AG04450 (cell line): ENCODE data around the gene FANCC. TPM values are rescaled to one million over a fixed set of nuclear protein-coding genes. Genes with fewer than 3 reads are reported as not detected.

Experiments used
- CTCF ChIA-PET: fragments of 300-600, 350-600 bp; formaldehyde crosslinking; extraction: SDS; loops from one replicate; lab custom pipeline; 2022; ENCODE audit warnings: antibody characterized with exemption, inconsistent platforms; lab: Charles Lee
- POLR2A ChIA-PET: fragments of 350-600 bp; formaldehyde crosslinking; extraction: SDS; loops from one replicate; lab custom pipeline; 2021; ENCODE audit warnings: antibody characterized with exemption, inconsistent platforms; lab: Yijun Ruan, JAX
- DNase-seq: peaks from one replicate; pipeline ENCODE4 v3.0.0-alpha.2; 2011; ENCODE audit warnings: low read depth, low spot score
- H3K27ac ChIP-seq: one replicate; pipeline ENCODE4 v1.5.1; 2012; ENCODE audit warnings: low read depth, low read length, control low read depth
- H3K27me3 ChIP-seq: one replicate; pipeline ENCODE4 v1.6.0; 2012; ENCODE audit warnings: low read length; ENCODE audit not compliant: control insufficient read depth, insufficient read depth
- H3K4me3 ChIP-seq: 2 replicates; pipeline ENCODE4 v1.5.1; 2011; ENCODE audit warnings: mild to moderate bottlenecking, low read depth, low read length, control low read depth
- H3K9me3 ChIP-seq: 2 replicates; pipeline ENCODE4 v1.5.1; 2012; ENCODE audit warnings: low read length; ENCODE audit not compliant: control insufficient read depth, insufficient read depth
- polyA plus RNA-seq: library from polyadenylated mRNA; depleted of rRNA; stranded (reverse); fragments of >200 nt; gene quantifications from 2 replicates; pipeline ENCODE4 v1.2.3, GENCODE V29; 2011
- TF ChIP-seq, protein P1 (sequence below): IDR thresholded peaks from 2 replicates; pipeline ENCODE4 v1.5.1; 2011; ENCODE audit warnings: low read depth, low read length, control low read depth, inconsistent platforms

FANCC gene
- polyA plus RNA-seq, 1 experiment = 10.8 TPM

DNA sequence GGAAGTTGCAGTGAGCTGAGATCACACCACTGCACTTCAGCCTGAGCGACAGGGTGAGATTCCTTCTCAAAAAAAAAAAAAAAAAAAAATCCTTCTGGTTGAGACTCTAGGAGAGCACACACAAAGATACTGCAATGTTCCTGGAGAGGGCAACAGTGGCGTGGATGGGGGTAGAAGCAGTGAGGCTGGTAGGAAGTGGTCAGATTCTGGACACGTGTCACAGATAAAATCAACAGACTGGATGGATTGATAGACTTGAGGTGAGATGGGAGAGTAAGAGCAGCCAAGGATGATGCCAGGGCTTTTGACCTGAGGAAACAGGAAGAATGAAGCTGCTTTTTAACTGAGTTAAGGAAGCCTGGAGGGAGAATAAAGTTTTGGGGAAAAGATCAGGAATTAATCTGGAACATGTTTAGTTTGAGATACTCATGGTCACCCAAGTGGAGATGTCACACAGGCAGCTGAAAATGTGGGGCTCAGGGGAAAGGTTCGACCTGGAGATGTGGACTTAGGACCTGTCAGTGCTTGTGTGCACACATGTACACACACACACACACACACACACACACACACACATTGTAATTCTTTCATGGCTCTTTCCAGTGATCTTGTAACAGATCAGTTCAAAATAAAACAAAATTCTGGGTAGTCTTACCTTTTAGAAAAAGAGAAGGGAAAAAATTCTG lies 88.1 kb downstream of the FANCC start:
- DNase-seq = no peak
- Histone ChIP-seq H3K9me3 (peaks cover 3% of the 10 kb centered on the region; the same call in 1 of the 2 replicates), H3K27me3 (no peaks in the 10 kb centered on the region), H3K4me3 (no peak overlapping the region), H3K27ac (no peak overlapping the region)
- CTCF ChIA-PET = interaction anchor here (0.5 kb wide), 1 partner anchor 720 kb away, joined by 3 read pairs; no protein-coding TSS in a partner anchor
- TF ChIP-seq, protein P1, sequence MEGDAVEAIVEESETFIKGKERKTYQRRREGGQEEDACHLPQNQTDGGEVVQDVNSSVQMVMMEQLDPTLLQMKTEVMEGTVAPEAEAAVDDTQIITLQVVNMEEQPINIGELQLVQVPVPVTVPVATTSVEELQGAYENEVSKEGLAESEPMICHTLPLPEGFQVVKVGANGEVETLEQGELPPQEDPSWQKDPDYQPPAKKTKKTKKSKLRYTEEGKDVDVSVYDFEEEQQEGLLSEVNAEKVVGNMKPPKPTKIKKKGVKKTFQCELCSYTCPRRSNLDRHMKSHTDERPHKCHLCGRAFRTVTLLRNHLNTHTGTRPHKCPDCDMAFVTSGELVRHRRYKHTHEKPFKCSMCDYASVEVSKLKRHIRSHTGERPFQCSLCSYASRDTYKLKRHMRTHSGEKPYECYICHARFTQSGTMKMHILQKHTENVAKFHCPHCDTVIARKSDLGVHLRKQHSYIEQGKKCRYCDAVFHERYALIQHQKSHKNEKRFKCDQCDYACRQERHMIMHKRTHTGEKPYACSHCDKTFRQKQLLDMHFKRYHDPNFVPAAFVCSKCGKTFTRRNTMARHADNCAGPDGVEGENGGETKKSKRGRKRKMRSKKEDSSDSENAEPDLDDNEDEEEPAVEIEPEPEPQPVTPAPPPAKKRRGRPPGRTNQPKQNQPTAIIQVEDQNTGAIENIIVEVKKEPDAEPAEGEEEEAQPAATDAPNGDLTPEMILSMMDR = no peak
- POLR2A ChIA-PET = no interaction called here

DNA sequence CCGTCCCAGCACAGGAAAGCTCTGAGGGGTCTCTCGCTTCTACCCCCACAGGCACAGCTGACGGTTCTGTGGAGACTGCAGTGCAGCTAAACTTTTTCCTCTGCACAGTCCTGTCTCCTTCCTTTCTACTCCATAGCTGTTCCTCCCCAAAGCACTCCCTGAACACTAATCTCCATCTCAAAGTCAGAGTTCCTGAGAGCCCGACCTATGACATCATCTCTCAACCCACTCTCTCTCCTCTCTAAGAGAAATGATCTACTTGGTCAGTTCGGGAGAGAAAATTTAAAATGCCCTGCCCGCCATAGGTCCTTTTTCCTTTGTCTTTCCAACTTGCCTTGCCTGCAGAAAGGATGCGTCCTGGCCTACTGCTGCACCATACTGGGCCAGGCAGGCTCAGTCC lies 90.6 kb downstream of the FANCC start:
- Histone ChIP-seq H3K27me3 (no peaks in the 10 kb centered on the region), H3K9me3 (peaks cover 3% of the 10 kb centered on the region; the same call in 1 of the 2 replicates), H3K27ac (no peak overlapping the region), H3K4me3 (no peak overlapping the region)
- TF ChIP-seq, protein P1 = no peak
- POLR2A ChIA-PET = no interaction called here
- DNase-seq = no peak
- CTCF ChIA-PET = no interaction called here

DNA sequence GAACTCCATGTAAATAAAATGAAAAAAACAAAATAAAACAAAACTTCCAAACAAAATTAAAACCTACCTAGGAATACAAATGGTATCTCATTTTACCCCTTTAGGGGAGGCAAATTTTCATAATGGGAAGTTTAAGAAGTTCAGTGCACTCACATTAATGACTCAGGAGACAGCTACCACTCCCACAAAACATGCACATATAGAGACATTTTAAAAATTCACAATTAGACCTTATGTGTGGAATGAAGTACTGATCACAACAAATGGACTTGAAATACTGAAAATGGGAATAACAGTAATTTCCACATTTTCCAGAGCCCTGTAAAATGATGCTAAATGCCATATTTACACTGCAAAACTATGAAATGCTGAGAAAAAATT lies 91.8 kb downstream of the FANCC start:
- no peak for DNase-seq
- Histone ChIP-seq H3K9me3 (no peaks in the 10 kb centered on the region; the same call in 1 of the 2 replicates), H3K27me3 (no peaks in the 10 kb centered on the region), H3K4me3 (no peak overlapping the region), H3K27ac (no peak overlapping the region)
- TF ChIP-seq, protein P1 = no peak
- ChIA-PET POLR2A (no interaction called here), CTCF (no interaction called here)

DNA sequence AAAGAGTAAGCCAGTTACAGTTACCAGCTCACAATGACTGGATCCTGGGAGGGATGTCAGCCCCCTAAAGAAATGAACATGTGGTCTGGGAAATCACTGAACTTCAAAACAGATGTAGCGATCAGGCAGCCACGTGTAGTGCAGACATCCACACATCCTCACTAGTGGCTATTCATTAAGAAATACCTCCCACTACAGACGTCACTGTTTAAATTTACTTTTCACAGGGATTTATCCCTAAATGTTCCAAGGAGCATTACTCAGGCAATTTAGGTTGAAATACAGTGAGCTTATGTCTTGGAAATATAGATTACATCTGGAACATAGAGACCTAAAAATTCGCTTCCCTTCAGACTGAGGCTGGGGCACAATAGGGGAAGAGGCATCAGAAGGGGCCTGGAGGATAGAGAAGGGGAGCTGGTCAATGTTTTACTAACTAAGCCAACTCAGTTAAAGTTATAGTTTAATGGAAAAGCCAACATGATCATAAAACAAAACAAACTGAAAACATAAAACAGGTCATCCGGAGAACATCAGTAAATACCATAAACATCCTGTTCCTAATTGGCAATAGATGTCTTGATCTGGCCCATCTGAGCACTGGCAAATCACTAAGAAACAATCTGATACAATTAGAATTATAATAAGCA lies 92.3 kb downstream of the FANCC start:
- no peak overlapping the region for H3K4me3 ChIP-seq
- no peak overlapping the region for H3K27ac ChIP-seq
- H3K27me3 ChIP-seq = no peaks in the 10 kb centered on the region
- DNase-seq = no peak
- H3K9me3 ChIP-seq = no peaks in the 10 kb centered on the region
- POLR2A ChIA-PET = no interaction called here
- CTCF ChIA-PET = interaction anchor here (1.6 kb wide), 1 partner anchor 40 kb away, joined by 5 read pairs; no protein-coding TSS in a partner anchor
- TF ChIP-seq, protein P1 = no peak
